DOHH2 (cell line): Measurements from ENCODE around the gene HLA-DRB1.

Source experiments
- H3F3A ChIP-seq: fragments of 200-600 bp; sonication (generic), shearing (Covaris generic); 2 replicates; pipeline ENCODE4 v1.6.0; 2016; ENCODE audit warnings: antibody characterized with exemption, mild to moderate bottlenecking; ENCODE audit not compliant: control insufficient read depth, insufficient read depth
- H3K27ac ChIP-seq: fragments of 200-600 bp; sonication (generic); 2 replicates; pipeline ENCODE4 v1.5.1; 2014; ENCODE audit warnings: low read depth, mild to moderate bottlenecking, low read length, moderate library complexity
- H3K27me3 ChIP-seq: fragments of 200-600 bp; sonication (generic); 2 replicates; pipeline ENCODE4 v1.6.1; 2014; ENCODE audit warnings: mild to moderate bottlenecking, low read length, mixed read lengths; ENCODE audit not compliant: control insufficient read depth
- H3K36me3 ChIP-seq: fragments of 200-600 bp; sonication (generic); 2 replicates; pipeline ENCODE4 v1.6.1; 2014; ENCODE audit warnings: mild to moderate bottlenecking, low read length, moderate library complexity, mixed read lengths; ENCODE audit not compliant: control insufficient read depth
- H3K4me1 ChIP-seq: fragments of 200-600 bp; sonication (generic); 2 replicates; pipeline ENCODE4 v1.6.1; 2014; ENCODE audit warnings: mild to moderate bottlenecking, low read length, mixed read lengths; ENCODE audit not compliant: control insufficient read depth
- H3K4me2 ChIP-seq: fragments of 200-600 bp; sonication (generic); 2 replicates; pipeline ENCODE4 v1.6.0; 2014; ENCODE audit warnings: mild to moderate bottlenecking, low read length, moderate library complexity
- H3K4me3 ChIP-seq: fragments of 200-600 bp; sonication (generic); 2 replicates; pipeline ENCODE4 v1.5.1; 2014; ENCODE audit warnings: mild to moderate bottlenecking, low read length, mixed read lengths
- H3K79me2 ChIP-seq: fragments of 200-600 bp; sonication (generic); 2 replicates; pipeline ENCODE4 v1.6.1; 2014; ENCODE audit warnings: mild to moderate bottlenecking, low read length, mixed read lengths; ENCODE audit not compliant: control insufficient read depth
- H3K9me2 ChIP-seq: fragments of 200-600 bp; sonication (generic); replicated peaks from 2 replicates; pipeline ENCODE4 v1.6.1; 2014; ENCODE audit warnings: mild to moderate bottlenecking, low read length, mixed read lengths; ENCODE audit not compliant: control insufficient read depth
- H3K9me3 ChIP-seq: fragments of 200-600 bp; sonication (generic); 2 replicates; pipeline ENCODE4 v1.6.1; 2014; ENCODE audit warnings: antibody characterized with exemption, low read length, mixed read lengths; ENCODE audit not compliant: control insufficient read depth, insufficient read depth
- H4K20me1 ChIP-seq: fragments of 200-600 bp; sonication (generic); 2 replicates; pipeline ENCODE4 v1.6.0; 2014; ENCODE audit warnings: low read depth, mild to moderate bottlenecking, antibody characterized with exemption, low read length, moderate library complexity; ENCODE audit not compliant: control insufficient read depth, insufficient read depth
- CTCF ChIP-seq: fragments of 200-600 bp; sonication (generic); IDR thresholded peaks from one replicate; pipeline ENCODE4 v1.5.1; 2014; ENCODE audit warnings: antibody characterized with exemption, mild to moderate bottlenecking, low read depth, low read length; ENCODE audit not compliant: poor library complexity, severe bottlenecking
- EZH2phosphoT487 ChIP-seq: fragments of 200-600 bp; sonication (generic); IDR thresholded peaks from 2 replicates; pipeline ENCODE4 v1.6.1; 2017; ENCODE audit warnings: borderline replicate concordance, mild to moderate bottlenecking, antibody characterized with exemption, low read length, moderate library complexity, mixed read lengths

HLA-DRB1 gene

GRCh38 chr6:32604434-32604877 lies 14.8 kb upstream of the HLA-DRB1 start:
- H3K4me2 ChIP-seq: peak overlapping the region; percentile 60
- TF ChIP-seq CTCF (no peak), EZH2phosphoT487 (no peak)
- 0 out of 2 replicates have a peak, but pooled peaks cover 8% of the 10 kb centered on the region for H3F3A ChIP-seq
- no peaks in the 10 kb centered on the region for H3K79me2 ChIP-seq
- H3K4me1 ChIP-seq: peaks cover 29% of the 10 kb centered on the region
- no peaks in the 10 kb centered on the region for H3K36me3 ChIP-seq
- H3K9me3 ChIP-seq: 0 out of 2 replicates have a peak, but pooled peaks cover under 1% of the 10 kb centered on the region
- H4K20me1 ChIP-seq: no peaks in the 10 kb centered on the region
- 0 out of 2 replicates have a peak overlapping the region, but pooled peaks have one; percentile 13 for H3K27ac ChIP-seq
- H3K27me3 ChIP-seq: no peaks in the 10 kb centered on the region
- H3K4me3 ChIP-seq: peak overlapping the region; percentile 59
- no peaks in the 10 kb centered on the region for H3K9me2 ChIP-seq

- H3K79me2 ChIP-seq: no peaks in the 10 kb centered on the region
- TF ChIP-seq CTCF (no peak), EZH2phosphoT487 (no peak)
- no peaks in the 10 kb centered on the region for H3K36me3 ChIP-seq
- H3K4me3 ChIP-seq: peak overlapping the region; percentile 59
- no peaks in the 10 kb centered on the region for H4K20me1 ChIP-seq
- H3K9me3 ChIP-seq: 0 out of 2 replicates have a peak, but pooled peaks cover 2% of the 10 kb centered on the region
- H3K4me1 ChIP-seq: peaks cover 26% of the 10 kb centered on the region
- H3F3A ChIP-seq: 0 out of 2 replicates have a peak, but pooled peaks cover 8% of the 10 kb centered on the region
- 0 out of 2 replicates have a peak overlapping the region, but pooled peaks have one; percentile 13 for H3K27ac ChIP-seq
- no peaks in the 10 kb centered on the region for H3K9me2 ChIP-seq
- H3K4me2 ChIP-seq: peak overlapping the region; percentile 60
- no peaks in the 10 kb centered on the region for H3K27me3 ChIP-seq
These were observed 14.2 kb upstream of the HLA-DRB1 start for GRCh38 chr6:32603888-32604287.

- Histone ChIP-seq H3K4me3 (no peak overlapping the region), H3K9me3 (0 out of 2 replicates have a peak, but pooled peaks cover 2% of the 10 kb centered on the region), H3K4me1 (peaks cover 26% of the 10 kb centered on the region), H3K27ac (no peak overlapping the region), H3K27me3 (no peaks in the 10 kb centered on the region), H4K20me1 (no peaks in the 10 kb centered on the region), H3F3A (0 out of 2 replicates have a peak, but pooled peaks cover 8% of the 10 kb centered on the region), H3K9me2 (no peaks in the 10 kb centered on the region), H3K4me2 (no peak overlapping the region), H3K79me2 (no peaks in the 10 kb centered on the region), H3K36me3 (no peaks in the 10 kb centered on the region)
- TF ChIP-seq CTCF (no peak), EZH2phosphoT487 (no peak)
These were observed 13.6 kb upstream of the HLA-DRB1 start for GRCh38 chr6:32603222-32603621.
